ENCODE measurements around the gene PXK.
"Not testable (repeated sequence)": the region's sequence is repeated elsewhere in the genome, so short reads cannot be mapped to it uniquely, and the experiment has no call there.

PXK gene

DNA sequence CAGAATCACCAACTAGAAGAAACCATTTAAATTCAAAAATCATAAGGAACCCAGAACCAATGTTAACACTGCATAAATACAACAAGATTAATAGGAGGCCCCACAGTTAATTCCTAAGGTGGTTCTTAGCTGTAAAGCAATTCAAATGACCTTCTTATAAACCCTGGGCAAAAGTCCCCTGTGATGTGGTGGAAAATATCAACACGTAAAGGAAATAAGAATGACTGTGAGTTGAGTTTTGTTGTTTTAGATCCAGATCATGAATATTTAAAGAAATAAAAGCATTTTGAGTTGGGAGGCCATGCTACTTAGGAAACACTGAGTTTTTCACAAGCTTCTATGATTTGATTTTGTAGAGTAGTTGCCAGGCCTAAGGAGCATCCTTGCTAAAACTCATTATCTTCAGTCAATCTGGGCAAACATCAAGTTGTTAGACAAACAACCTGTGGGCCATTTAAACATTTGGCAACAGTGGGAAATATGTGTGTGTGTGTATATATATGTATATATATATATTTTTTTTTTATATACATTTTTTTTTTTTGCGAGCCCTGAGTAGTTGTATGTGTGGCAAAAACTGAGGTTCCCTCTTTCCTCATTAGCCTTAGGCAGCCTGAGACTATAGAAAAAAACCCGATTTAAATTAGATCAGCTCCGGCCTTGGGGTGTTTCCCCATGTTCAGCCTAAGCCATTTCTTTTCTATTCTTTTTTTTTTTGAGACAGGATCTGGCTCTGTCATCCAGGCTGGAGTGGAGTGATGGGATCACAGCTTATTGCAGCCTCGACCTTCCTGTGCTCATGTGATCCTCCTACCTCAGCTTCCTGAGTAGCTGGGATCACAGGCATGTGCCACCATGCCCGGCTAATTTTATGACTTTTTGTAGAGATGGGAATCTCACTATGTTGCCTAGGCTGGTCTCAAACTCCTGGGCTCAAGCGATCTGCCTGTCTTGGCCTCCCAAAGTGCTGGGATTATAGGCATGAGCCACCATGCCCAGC is 8.0 kb upstream of the PXK start:
- DNase-seq, result peak; percentile 23

DNA sequence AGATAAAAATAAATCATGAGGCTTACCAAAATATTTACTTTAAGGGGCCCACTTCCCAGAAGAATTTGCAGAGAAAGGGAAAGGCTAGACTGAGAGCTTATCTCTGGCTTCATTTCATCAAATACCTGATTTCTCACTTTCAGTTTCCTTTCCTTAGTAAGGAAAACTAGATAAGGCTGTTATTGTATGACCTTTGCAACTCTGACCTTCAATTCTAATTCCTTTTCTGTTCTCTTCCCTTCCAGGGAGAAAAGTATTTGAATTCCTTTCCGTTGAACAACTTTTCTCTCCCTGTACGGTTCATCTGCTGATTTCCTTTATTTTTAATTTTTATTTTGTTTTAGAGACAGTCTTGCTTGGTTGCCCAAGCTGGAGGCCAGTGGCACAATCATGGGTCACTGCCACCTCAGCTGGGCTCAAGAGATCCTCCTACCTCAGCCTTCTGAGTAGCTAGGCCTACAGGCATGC is 7.1 kb upstream of the PXK start:
- DNase-seq, result no peak

- DNase-seq, result no peak
Measured at GRCh38 chr3:58326267-58326900, 6.3 kb upstream of the PXK start.

DNA sequence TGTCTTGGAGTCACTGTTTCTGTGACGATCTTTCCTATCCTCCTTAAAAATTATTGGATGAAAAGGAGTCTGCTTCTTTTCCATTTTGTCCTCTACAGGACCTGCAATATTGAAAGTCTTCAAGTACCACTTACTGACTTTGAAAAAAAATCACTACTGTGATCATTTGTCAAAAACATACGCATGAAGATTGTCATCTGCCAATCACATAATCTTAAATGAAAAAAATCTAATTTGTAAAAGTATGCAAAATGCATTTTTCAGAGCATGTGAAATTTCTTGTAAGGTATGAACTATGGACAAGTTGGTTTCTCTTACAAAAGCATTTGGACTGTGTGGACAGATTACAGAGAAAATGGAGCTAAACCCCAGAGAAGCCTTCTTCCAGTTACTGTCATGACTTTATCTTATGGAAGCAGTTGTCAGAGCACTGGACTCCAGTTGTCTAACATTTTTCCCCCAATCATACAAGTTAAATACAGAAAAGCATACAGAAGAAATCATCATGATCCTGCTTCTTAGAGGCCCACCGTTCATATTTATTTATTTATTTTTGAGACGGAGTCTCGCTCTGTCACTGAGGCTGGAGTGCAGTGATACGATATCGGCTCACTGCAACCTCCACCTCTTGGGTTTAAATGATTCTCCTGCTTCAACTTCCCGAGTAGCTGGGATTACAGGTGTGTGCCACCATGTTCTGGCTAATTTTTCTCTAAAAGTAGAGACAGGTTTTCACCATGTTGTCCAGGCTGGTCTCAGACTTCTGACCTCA is 3.4 kb upstream of the PXK start:
- DNase-seq, result no peak

DNA sequence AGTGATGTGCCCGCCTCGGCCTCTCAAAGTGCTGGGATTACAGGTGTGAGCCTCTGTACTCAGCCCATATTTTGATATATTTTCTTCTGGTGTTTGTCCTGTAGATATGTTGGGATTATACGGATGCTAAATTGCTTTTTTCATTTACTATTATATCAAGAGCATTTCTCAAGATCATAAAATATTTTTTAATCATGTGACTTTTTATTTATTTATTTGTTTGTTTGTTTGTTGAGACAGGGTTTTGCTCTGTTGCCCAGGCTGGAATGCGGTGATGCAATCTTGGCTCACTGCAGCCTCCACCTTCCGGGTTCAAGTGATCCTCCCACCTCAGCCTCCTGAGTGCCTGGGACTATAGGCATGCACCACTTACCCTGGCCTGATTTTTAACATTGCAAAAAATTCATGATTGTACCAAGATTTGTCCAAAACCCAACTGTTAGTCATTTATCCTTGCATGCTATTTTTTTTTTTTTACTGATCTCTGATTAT is 2.7 kb upstream of the PXK start:
- DNase-seq, result no peak

DNA sequence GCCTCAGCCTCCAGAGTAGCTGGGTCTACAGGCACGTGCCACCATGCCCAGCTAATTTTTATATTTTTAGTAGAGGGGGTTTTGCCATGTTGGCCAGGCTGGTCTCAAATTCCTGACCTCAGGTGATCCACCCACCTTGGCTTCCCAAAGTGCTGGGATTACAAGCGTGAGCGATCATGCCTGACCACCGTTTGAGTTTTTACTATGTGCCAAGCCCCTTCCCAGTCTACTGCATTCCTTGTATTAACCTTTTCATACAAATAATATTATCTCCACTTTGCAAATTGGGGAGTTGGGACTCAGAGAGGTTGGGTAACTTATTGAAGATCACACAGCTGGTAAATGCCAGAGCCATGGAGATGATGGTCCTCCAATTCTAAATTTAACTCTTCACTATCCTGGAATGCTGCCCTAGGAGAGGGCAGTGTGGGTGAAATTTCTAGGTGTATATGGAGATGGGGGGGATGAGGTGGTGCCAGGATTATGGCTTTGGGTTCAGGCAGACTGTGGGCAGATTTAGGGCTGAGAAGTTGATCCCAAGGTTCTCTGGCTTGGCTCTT is 1.0 kb upstream of the PXK start:
- DNase-seq, result no peak

- DNase-seq, result peak; percentile 27
Measured at GRCh38 chr3:58333206-58334012, 717 bp downstream of the PXK start.

GRCh38 chr3:58334013-58334321 is 1.3 kb downstream of the PXK start:
- no peak for DNase-seq

- no peak for DNase-seq
Measured at GRCh38 chr3:58334506-58334884, 1.8 kb downstream of the PXK start.

DNA sequence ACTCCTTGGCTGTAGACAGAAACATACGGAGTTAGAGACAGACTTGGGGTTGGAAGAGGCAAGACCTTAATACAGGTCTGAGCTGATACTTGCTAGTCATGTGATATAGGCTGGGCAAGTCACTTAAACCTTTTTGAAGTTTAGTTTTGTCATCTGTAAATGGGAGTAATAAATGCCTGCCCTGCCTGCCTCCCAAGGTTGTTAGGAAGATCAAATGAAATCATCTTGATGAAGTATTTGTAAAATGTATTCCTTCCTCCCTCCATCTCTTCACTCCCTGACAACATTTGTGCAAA is 2.9 kb downstream of the PXK start:
- no peak for DNase-seq

GRCh38 chr3:58336135-58336882 is 3.6 kb downstream of the PXK start:
- DNase-seq, result no peak

DNA sequence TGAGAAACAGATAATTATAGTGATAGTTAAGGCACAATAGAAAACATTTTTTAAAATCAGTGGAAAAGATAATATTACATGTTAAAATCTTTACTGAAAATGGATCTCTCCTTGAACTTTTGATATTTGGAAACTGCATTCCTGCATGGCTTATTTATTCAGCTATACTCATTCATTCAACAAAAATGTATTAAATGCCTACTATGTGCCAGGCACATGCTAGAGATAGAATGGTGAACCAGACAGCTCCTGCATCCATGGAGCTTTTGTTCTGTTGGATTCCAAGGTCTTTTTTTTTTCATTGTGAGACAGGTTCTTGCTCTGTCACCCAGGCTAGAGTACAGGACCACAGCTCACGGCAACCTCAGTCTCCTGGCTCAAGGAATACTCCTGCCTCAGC is 4.5 kb downstream of the PXK start:
- no peak for DNase-seq

DNA sequence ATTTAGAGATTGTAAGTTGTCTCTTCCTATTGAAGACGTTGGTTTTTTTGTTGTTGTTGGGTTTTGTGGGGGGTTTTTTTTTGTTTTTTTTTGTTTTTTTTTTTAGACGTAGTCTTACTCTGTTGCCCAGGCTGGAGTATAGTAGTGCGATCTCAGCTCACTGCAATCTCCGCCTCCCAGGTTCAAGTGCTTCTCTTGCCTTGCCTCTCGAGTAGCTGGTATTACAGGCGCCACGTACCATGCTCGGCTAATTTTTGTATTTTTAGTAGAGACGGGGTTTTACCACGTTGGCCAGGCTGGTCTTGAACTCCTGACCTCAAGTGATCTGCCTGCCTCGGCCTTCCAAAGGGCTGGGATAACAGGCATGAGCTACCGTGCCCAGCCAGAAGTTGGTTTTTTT is 6.5 kb downstream of the PXK start:
- DNase-seq, result not testable (repeated sequence)

DNA sequence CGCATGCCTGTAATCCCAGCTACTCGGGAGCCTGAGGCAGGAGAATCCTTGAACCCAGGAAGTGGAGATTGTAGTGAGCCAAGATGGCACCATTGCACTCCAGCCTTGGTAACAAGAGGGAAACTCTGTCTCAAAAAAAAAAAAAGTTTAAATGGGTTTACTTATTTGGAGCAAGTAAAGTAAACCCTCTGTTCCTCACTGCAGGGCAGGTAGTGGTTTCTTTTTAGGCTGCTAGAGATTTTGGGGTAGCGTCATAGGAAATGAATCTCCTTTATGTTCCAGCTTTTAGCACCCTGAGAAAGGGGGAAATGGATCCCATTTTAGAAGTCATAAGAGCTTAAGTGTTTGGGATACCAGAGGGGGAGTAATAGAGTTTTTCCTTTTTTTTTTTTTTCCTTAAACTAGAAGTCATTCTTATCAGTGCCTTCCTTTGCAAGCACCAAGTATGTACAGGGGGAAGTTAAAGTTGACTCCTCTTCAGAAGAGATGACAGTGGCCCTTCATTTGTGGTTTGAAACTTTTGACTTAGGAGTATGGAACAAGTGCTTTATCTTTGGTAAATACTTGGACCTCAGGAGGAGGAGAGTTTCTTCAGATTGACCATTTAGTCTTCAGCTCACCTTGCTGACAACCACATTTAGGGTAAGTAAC is 8.0 kb downstream of the PXK start:
- no peak for DNase-seq

DNA sequence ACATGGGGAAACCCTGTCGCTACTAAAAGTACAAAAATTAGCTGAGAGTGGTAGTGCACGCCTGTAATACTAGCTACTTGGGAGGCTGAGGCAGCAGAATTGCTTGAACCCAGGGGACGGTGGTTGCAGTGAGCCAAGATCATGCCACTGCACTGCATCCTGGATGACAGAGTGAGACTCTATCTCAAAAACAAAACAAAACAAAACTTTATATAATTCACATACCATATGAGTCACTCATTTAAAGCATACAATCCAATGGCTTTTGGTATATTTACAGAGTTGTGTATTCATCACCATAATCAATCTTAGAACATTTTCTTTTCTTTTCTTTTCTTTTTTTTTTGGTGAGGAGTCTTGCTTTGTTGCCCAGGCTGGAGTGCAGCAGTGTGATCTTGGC is 8.7 kb downstream of the PXK start:
- no peak for DNase-seq

DNA sequence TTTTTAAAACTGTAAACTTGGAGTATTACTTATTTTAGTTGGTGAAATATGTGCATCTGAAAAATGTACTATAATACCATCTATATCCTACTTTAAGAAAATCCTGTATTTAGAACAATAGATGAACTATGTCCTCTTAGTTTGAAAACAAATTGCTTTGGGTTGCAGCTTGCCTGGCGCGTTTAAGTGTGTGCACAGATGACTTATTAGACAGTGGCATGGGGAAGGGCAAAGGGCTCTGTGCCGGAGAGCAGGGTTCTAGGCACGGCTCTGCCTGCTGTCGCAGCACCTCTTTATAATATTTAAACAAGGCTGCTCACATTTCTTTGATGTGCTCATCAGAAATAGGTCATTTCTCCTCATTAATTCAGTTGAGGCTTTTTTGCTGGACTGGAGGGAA is 10.0 kb downstream of the PXK start:
- no peak for DNase-seq

- no peak for DNase-seq
Measured at GRCh38 chr3:58345457-58345856, 12.8 kb downstream of the PXK start.

DNA sequence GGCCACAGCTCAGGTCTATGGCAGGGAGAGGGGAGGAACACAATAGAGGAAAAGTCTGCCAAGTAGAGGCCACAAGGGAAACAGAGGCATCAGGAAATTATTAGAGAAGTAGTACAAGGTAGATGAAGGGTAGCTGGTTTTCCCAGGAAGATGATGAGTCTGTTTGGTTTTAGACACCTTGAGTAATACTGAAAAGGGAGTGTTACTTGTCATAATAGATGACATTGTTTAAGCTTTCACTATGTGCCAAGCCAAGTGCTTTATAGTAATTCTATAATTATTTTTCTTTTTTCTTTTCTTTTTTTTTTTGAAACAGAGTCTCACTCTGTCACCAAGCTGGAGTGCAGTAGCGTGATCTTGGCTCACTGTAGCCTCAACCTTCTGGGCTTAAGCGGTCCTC is 13.7 kb downstream of the PXK start:
- no peak for DNase-seq

DNA sequence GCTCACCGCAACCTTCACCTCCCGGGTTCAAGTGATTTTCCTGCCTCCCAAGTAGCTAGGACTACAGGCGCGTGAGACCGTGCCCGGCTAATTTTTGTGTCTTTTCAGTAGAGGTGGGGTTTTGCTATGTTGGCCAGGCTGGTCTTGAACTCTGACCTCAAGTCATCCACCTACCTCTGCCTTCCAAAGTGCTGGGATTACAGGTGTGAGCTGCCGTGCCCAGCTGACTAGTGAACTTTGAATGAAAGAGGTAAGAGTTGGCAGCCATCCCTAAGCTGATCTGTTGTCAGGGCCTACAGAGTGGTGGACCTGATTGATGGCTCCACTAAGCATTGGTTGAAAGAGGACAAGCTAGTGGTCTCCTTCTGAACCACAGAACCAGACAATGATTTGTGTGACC is 15.3 kb downstream of the PXK start:
- DNase-seq, result no peak

- peak; percentile 14 for DNase-seq
Measured at GRCh38 chr3:58349792-58350626, 17.3 kb downstream of the PXK start.
